ENCODE results near the gene SLC6A17.

SLC6A17 gene

GRCh38 chr1:110150330-110151174 is at the start of gene SLC6A17:
Gene SLC6A17, plus strand, starts transcription at chr1:110150494. Its CDS starts 16,436 bp downstream, at chr1:110166930.
- no peak for DNase-seq

GRCh38 chr1:110102081-110102480 is 48.2 kb upstream of the SLC6A17 start:
- DNase-seq: no peak

GRCh38 chr1:110106013-110106941 is 44.0 kb upstream of the SLC6A17 start:
- peak; percentile 80 for DNase-seq

GRCh38 chr1:110107867-110108469 is 42.3 kb upstream of the SLC6A17 start:
- no peak for DNase-seq

- DNase-seq: no peak
These were observed 39.2 kb upstream of the SLC6A17 start for GRCh38 chr1:110111081-110111480.

- DNase-seq: no peak
These were observed 38.2 kb upstream of the SLC6A17 start, which contains the start of gene UBL4B for GRCh38 chr1:110112143-110112542. Gene UBL4B, plus strand, starts transcription at chr1:110112443. Its CDS starts 92 bp downstream, at chr1:110112535.

GRCh38 chr1:110112656-110113055 is 37.6 kb upstream of the SLC6A17 start:
- no peak for DNase-seq

GRCh38 chr1:110113551-110113950 is 36.7 kb upstream of the SLC6A17 start:
- no peak for DNase-seq

GRCh38 chr1:110114173-110114572 is 36.1 kb upstream of the SLC6A17 start:
- DNase-seq: no peak

GRCh38 chr1:110114784-110115183 is 35.5 kb upstream of the SLC6A17 start:
- DNase-seq: no peak

GRCh38 chr1:110118636-110119396 is 31.5 kb upstream of the SLC6A17 start:
- no peak for DNase-seq

- peak; percentile 30 for DNase-seq
These were observed 30.5 kb upstream of the SLC6A17 start for GRCh38 chr1:110119843-110120242.

- DNase-seq: no peak
These were observed 29.2 kb upstream of the SLC6A17 start for GRCh38 chr1:110120960-110121561.

GRCh38 chr1:110123224-110123623 is 27.1 kb upstream of the SLC6A17 start:
- no peak for DNase-seq

GRCh38 chr1:110125810-110126209 is 24.5 kb upstream of the SLC6A17 start:
- no peak for DNase-seq

GRCh38 chr1:110130113-110130591 is 20.1 kb upstream of the SLC6A17 start:
- peak; percentile 35 for DNase-seq

GRCh38 chr1:110130989-110131388 is 19.3 kb upstream of the SLC6A17 start:
- no peak for DNase-seq

- no peak for DNase-seq
These were observed 17.6 kb upstream of the SLC6A17 start for GRCh38 chr1:110132682-110133081.

- DNase-seq: no peak
These were observed 16.9 kb upstream of the SLC6A17 start for GRCh38 chr1:110133436-110133835.

- no peak for DNase-seq
These were observed 16.2 kb upstream of the SLC6A17 start for GRCh38 chr1:110134050-110134595.

- no peak for DNase-seq
These were observed 15.0 kb upstream of the SLC6A17 start for GRCh38 chr1:110135246-110135645.

Measured in femur (tissue), 1 donor.